Heart left ventricle (tissue), 16 donors: ENCODE data around the gene RTL3. TPM values are rescaled to one million over a fixed set of nuclear protein-coding genes. Genes with fewer than 3 reads are reported as not detected.
A peak's percentile ranks its signal among the peaks of the same experiment; 100 is the strongest.

Experiments used
- ATAC-seq, 4 donors: fragments of 200-7000 bp; cut with Tn5 transposase; one replicate each; pipeline ENCODE4 v1.9.1; 2020 to 2022; ENCODE audit warnings: moderate library complexity in 4 of 4, mild to moderate bottlenecking in 3 of 4, moderate number of reproducible peaks in 1 of 4
- DNase-seq, 5 donors: peaks; one replicate each; pipeline ENCODE4 v3.0.0-alpha.2; 2020
- H3K27ac ChIP-seq, 12 donors: fragments of 200-600 bp; sonication (generic) in 4 of 12; one replicate each; pipeline versions ENCODE4 v1.5.0 to v1.8.0; 2016 to 2022; ENCODE audit warnings: mild to moderate bottlenecking in 2 of 12
- H3K27me3 ChIP-seq, 9 donors: fragments of 200-600 bp; sonication (generic) in 2 of 9; one replicate each; pipeline versions ENCODE4 v1.5.1 to v1.8.0; 2016 to 2022; ENCODE audit warnings: mild to moderate bottlenecking in 3 of 9
- H3K36me3 ChIP-seq, 9 donors: fragments of 200-600 bp; sonication (generic) in 2 of 9; one replicate each; pipeline versions ENCODE4 v1.5.0 to v1.8.0; 2018 to 2022; ENCODE audit warnings: mild to moderate bottlenecking in 2 of 9
- H3K4me1 ChIP-seq, 12 donors: fragments of 200-600 bp; sonication (generic) in 4 of 12; one replicate each; pipeline versions ENCODE4 v1.5.0 to v1.8.0; 2016 to 2022; ENCODE audit warnings: mild to moderate bottlenecking in 3 of 12
- H3K4me3 ChIP-seq, 12 donors: fragments of 200-600 bp; sonication (generic) in 4 of 12; one replicate each; pipeline versions ENCODE4 v1.5.0 to v1.8.0; 2017 to 2022; ENCODE audit warnings: mild to moderate bottlenecking in 9 of 12, moderate library complexity in 4 of 12
- H3K9me3 ChIP-seq, 12 donors: fragments of 200-600 bp; sonication (generic) in 4 of 12; one replicate each; pipeline versions ENCODE4 v1.5.0 to v1.8.0; 2016 to 2022; ENCODE audit warnings: mild to moderate bottlenecking in 1 of 12
- POLR2A ChIP-seq, 2 donors: fragments of 450-650 bp; IDR thresholded peaks; one replicate each; pipeline ENCODE4 v1.6.1; 2017; ENCODE audit warnings: antibody characterized with exemption in 2 of 2, mild to moderate bottlenecking in 2 of 2, moderate library complexity in 2 of 2
- WGBS, 4 donors: extraction: QIAGEN DNeasy Blood & Tissue Kit in 2 of 4; methylation state at CpG; one replicate each; pipeline versions ENCODE4 v1.1.5 to v1.1.7; 2013 to 2018; 5-methylcytosine and 5-hydroxymethylcytosine counted together
- intact Hi-C, 10 donors: fragments of 100-400 bp; cut with DNase I; formaldehyde crosslinking; loops; one replicate each; pipeline versions ENCODE4 v1.11.1 to v1.14.2; 2022
- polyA plus RNA-seq, 2 donors: library from polyadenylated mRNA; stranded (reverse); fragments of 200-250 nt; gene quantifications; one replicate each; pipeline ENCODE4 v1.2.3, GENCODE V29; 2013
- total RNA-seq, 9 donors: library from RNA; depleted of rRNA in 2 of 9; stranded (reverse); fragments of >200 nt in 2 of 9; fragmentation: NEBNext Ultra II Directional in 3 of 9; extraction: Animal tissue kit (Norgen Biotek cat#: 25700) in 3 of 9; gene quantifications; one replicate each; pipeline versions ENCODE4 v1.1.0 to v1.2.4, GENCODE V29; 2016 to 2023
- TF ChIP-seq, protein P1 (sequence below), 12 donors: fragments of 200-600 bp; sonication (generic) in 4 of 12; IDR thresholded peaks; one replicate each; pipeline versions ENCODE4 v1.5.0 to v1.8.0; 2018 to 2022; ENCODE audit warnings: antibody characterized with exemption in 12 of 12, mild to moderate bottlenecking in 5 of 12
- donor health status: ischemic (EF 13 %, LVEDD 7.1; RV severe dilation, severe dysfunction).
- donor health status: healthy with polysubstance abuse.
- donor health status: DM: no; HTN: yes; CAD: no.
- donor health status: DM: no; HTN: no; CAD: no.
- donor health status: ischemic (EF 25% LVEDD 6.9; RV normal size, moderate dysfunction).
- donor health status: ischemic (EF 25% LVEDD 5.7; RV mildly dilated, moderate dysfunction).
- donor health status: healthy.
- donor health status: DM: yes; HTN: yes; CAD: no.
- donor health status: ischemic (EF 35%, LVEDD 5.7; RV mildly dilated, moderate dysfunction).
- donor health status: nonischemic (EF 11% LVEDD 7.7; RV severe dilation, severe dysfunction).
- donor health status: DM: yes; HTN: yes; CAD: no.
- donor health status: PGD.
- donor health status: ischemic (EF 29% LVEDD 5.4; RV normal size, mild dysfunction).
- donor health status: nonischemic (EF 23%, LVEDD 6.1; RV moderate dilation, normal function).

Gene RTL3
- total and polyA plus RNA-seq, 11 donors: 0.09 to 0.63 (median 0.29) TPM; not detected in 4

GRCh38 chrX:78665342-78665741, 6.2 kb upstream of the RTL3 start:
- TF ChIP-seq, protein P1, sequence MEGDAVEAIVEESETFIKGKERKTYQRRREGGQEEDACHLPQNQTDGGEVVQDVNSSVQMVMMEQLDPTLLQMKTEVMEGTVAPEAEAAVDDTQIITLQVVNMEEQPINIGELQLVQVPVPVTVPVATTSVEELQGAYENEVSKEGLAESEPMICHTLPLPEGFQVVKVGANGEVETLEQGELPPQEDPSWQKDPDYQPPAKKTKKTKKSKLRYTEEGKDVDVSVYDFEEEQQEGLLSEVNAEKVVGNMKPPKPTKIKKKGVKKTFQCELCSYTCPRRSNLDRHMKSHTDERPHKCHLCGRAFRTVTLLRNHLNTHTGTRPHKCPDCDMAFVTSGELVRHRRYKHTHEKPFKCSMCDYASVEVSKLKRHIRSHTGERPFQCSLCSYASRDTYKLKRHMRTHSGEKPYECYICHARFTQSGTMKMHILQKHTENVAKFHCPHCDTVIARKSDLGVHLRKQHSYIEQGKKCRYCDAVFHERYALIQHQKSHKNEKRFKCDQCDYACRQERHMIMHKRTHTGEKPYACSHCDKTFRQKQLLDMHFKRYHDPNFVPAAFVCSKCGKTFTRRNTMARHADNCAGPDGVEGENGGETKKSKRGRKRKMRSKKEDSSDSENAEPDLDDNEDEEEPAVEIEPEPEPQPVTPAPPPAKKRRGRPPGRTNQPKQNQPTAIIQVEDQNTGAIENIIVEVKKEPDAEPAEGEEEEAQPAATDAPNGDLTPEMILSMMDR (IDR thresholded peaks at IDR 0.05): no peak
- TF ChIP-seq POLR2A (IDR thresholded peaks at IDR 0.05): no peak
- Histone ChIP-seq H3K4me1 (no peaks in the 10 kb centered on the region), H3K36me3 (no peaks in the 10 kb centered on the region), H3K4me3 (no peak overlapping the region), H3K27me3 (no peaks in the 10 kb centered on the region), H3K9me3 (no peaks in the 10 kb centered on the region), H3K27ac (no peak overlapping the region)
- ATAC-seq (no peak), DNase-seq (no peak)
- intact Hi-C loops: no loop called here

GRCh38 chrX:78661836-78662235, 2.7 kb upstream of the RTL3 start:
- ATAC-seq (no peak), DNase-seq (no peak)
- 75 to 82% (median 76%) methylated on average over 3 of the region's 3 CpGs for WGBS, 4 donors
- Histone ChIP-seq H3K4me1 (no peaks in the 10 kb centered on the region), H3K36me3 (no peaks in the 10 kb centered on the region), H3K27ac (no peak overlapping the region), H3K4me3 (no peak overlapping the region), H3K9me3 (no peaks in the 10 kb centered on the region), H3K27me3 (no peaks in the 10 kb centered on the region)
- intact Hi-C loops: no loop called here
- TF ChIP-seq, protein P1 (IDR thresholded peaks at IDR 0.05): no peak

DNA sequence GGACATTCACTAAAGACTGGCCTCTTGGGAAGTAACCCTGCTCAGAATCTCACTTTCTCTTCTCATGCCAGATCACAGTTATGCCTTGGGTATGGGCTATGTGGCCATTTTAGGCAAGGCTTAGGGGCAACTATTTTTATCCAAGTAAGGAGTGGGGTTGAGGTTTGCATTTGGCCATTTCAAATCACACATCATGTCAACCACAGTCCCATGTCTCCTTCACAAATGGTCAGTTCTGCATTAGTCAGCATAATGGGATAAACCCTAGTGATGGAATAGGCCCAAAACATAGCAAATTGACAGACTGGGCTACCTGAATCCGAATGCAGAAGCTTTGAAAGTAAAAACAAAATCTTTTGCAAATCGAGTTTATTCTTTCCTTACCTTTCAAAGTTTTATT, 827 bp upstream of the RTL3 start:
- H3K27ac ChIP-seq: peak overlapping the region in 2 of 12 donors; percentile 24 to 34
- 25 to 70% (median 61%) methylated on average over 2 of the region's 2 CpGs for whole genome bisulfite sequencing, 4 donors
- H3K36me3 ChIP-seq: no peaks in the 10 kb centered on the region
- intact Hi-C loops: no loop called here
- TF ChIP-seq POLR2A (IDR thresholded peaks at IDR 0.05): no peak
- TF ChIP-seq, protein P1 (IDR thresholded peaks at IDR 0.05): no peak
- H3K4me3 ChIP-seq: no peak overlapping the region
- H3K27me3 ChIP-seq: no peaks in the 10 kb centered on the region
- ATAC-seq (no peak), DNase-seq (no peak)
- H3K9me3 ChIP-seq: no peaks in the 10 kb centered on the region
- H3K4me1 ChIP-seq: no peaks in the 10 kb centered on the region

GRCh38 chrX:78658414-78658813, 714 bp downstream of the RTL3 start:
- WGBS, 4 donors: 54 to 70% (median 62%) methylated on average over 6 of the region's 6 CpGs
- ATAC-seq: no peak
- peak overlapping the region in 2 of 12 donors; percentile 8 to 24 for H3K27ac ChIP-seq

More at GRCh38 chrX:78658414-78658813, 714 bp downstream of the RTL3 start:
- Histone ChIP-seq H3K9me3 (no peaks in the 10 kb centered on the region), H3K4me1 (no peaks in the 10 kb centered on the region), H3K36me3 (no peaks in the 10 kb centered on the region), H3K27me3 (no peaks in the 10 kb centered on the region), H3K4me3 (peak overlapping the region in 5 of 12 donors; percentile 12 to 31 (median 19))
- TF ChIP-seq, protein P1 (IDR thresholded peaks at IDR 0.05): no peak
- TF ChIP-seq POLR2A (IDR thresholded peaks at IDR 0.05): no peak
- DNase-seq: no peak
- intact Hi-C loops: no loop called here
